HG02610 (cell line): ENCODE data around the gene NFE2L2.
"Not testable (repeated sequence)": the region's sequence is repeated elsewhere in the genome, so short reads cannot be mapped to it uniquely, and the experiment has no call there.

Experiments used
- ATAC-seq: cut with Tn5 transposase; IDR thresholded peaks from one replicate; pipeline ENCODE4 v1.9.1; 2021; ENCODE audit warnings: mild to moderate bottlenecking, moderate library complexity; ENCODE audit not compliant: unreplicated experiment

NFE2L2 gene

DNA sequence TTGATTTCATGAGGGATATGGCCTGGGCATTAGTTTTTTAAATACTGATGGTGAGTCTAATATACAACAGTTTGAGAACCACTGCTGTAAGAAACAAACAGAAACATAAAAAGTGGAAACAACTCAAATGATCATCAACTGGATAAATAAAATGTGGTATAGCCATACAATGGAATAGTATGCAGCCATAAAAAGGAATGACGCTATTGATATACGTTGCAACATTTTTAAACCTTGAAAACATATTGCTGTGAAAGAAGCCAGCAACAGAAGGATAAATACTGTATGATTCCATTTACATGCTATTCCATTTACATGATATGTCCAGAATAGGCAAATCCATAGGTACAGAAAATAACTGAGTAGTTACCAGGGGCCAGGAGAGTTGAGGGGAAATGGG lies 6.5 kb downstream of the NFE2L2 start:
- ATAC-seq: no peak

DNA sequence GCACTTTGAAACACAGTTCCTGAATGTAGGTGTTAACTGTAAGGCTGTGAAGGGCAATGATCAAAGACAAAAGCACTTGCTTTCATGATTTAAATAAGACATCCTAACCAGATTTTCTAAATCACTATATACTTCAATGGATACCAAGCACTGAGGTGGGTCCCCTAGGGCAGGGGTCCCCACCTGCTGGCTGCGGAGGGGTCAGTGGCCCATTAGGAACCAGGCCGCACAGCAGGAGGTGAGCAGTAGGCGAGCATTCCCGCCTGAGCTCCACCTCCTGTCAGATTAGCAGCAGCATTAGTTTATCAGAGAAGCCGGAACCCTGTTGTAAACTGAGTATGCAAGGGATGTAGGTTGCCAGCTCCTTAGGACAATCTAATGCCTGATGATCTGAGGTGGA lies 7.1 kb downstream of the NFE2L2 start:
- no peak for ATAC-seq

- ATAC-seq: no peak
Observed at GRCh38 chr2:177256695-177257094, 7.8 kb downstream of the NFE2L2 start.

DNA sequence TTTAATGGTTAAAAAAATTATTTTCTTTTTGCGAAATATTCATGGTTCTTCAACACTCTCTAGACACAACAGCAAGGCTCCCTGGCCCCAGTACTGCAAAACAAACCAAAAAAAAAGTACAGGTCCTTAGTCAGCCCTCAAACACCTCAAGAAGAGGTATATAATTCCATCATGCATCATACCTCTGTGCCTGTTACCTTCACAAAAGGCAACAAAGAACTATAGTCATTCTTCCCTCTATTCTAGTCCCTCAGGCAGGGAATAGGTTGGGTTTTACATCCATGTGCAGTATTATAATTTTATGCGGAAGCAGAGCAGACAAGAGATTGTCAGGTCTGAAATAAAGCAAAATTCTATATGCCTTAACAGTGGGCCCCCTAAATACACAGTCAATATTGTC lies 8.5 kb downstream of the NFE2L2 start:
- ATAC-seq: no peak

DNA sequence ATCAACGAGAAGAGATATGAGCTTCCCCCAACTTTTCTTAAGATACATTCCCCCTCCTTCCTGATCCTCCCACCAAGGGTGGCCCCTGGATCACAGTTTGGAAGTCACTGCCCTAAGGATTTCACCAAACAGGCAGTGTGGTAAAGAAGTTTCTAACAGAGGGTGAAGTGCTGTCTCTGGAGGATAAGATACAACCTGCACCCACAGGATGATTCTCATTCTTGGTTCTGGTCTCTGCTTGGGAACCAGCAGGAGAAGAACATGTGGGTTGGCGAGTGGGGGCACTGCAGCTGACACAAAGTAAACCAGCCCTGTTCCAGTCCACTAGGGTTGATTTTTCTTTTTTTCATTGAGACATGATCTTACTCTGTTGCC lies 9.3 kb downstream of the NFE2L2 start:
- no peak for ATAC-seq

DNA sequence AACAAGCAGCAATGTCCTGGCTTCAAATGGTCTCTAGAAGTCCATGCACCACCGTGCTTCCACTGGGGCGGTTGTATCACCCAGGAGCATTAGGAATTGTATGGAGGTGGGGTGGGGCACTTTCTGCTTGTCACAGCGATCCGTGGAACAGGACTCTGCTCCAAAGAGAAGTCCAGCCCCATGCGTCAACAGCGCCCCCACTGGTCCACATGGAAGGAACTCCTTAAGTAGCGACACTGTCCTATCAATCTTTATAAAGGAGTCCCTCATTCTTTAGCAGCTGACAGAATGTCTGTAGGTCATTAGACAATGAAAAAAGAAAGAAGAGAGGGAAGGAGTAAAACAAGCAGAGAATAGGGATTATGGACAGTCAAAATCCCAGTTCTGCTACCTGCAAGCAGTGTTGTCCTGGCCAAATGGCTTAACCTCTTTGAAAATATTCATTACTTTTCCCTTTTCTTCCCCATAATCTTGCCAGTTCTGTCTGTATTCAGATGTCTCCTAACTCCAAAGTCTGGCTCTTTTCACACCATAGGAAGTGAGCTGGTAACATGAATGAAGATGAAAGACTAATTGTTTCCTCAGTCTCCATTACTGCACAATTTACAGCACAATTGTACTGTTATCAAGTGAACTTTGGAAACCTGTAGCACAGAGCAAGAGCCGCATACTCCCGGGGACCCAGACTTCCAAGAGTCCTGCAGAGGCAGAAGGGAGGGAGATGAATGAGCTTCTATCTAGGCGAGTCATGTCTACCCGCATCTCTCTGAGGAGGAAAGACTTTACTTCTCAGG lies 9.9 kb downstream of the NFE2L2 start:
- no peak for ATAC-seq

DNA sequence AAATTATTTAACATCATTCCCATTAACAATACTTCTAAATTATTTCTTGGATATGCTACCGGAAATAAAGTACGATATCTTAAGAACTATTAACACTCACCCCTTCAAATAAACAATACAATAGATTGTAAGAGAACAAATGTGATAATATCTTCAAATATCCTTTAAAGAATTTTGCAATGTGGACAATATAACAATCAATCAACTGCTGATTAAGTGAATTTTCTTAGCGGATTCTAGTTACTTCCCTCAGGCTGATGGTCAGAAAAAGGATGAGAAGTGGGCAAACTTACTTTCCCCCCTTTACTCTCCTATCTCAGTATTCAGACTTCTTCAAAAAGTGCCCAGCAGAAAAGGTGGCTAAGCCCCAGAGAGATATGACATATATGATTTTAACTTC lies 10.8 kb downstream of the NFE2L2 start:
- no peak for ATAC-seq

DNA sequence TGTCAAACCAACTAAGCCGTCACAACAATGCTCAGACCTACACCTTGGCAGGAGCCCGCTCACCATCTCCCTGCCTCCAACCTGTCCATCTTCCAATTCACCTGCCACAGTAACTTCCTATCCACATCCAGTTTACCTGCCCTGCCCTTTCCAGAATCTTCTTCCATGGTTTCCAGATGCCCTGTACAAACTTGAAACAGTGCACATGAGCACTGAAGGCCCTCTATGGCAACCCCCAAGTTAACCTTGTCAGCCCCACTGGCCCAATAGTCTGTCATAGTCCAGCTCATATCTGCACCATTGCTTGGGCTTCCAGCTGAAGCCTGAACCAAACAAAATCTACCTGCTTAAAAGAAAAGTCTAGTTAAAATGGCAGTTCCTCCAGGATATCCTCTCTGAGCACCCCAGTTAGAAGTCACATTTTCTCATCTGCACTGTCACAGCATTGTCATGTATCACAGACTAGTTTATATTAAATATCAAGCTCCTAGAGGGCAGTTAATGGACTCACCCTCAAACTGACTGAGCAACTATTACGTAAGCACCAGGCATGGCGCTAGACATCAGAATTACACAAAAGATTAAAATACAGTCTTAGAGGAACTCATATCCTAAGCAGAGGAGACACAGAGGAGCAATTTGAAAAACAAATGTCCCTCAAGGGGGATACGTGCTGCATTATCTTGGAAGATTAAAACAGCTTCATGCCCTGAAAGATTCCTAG lies 11.6 kb downstream of the NFE2L2 start:
- ATAC-seq: no peak

DNA sequence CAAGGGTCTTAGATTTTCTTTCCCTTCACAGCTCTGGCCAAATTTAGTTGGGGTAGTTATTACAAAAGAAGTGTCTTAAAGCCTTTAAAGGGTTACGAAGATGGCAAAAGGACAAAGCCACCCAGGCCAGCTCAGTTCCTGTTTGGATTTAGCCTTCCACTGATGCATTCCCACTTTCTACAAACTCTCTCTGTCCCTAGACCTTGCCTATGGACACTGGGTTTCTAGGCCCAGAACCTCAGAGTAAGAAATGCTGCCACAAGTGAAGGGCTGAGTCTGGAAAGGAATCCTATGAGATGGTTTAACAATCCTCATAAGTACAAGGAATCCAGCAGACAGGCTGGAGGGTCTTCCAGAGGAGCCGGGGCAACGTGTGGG lies 13.4 kb downstream of the NFE2L2 start:
- ATAC-seq: no peak

- no peak for ATAC-seq
Observed at GRCh38 chr2:177250461-177250860, 14.1 kb downstream of the NFE2L2 start.

GRCh38 chr2:177249038-177249437 lies 15.5 kb downstream of the NFE2L2 start:
- no peak for ATAC-seq

DNA sequence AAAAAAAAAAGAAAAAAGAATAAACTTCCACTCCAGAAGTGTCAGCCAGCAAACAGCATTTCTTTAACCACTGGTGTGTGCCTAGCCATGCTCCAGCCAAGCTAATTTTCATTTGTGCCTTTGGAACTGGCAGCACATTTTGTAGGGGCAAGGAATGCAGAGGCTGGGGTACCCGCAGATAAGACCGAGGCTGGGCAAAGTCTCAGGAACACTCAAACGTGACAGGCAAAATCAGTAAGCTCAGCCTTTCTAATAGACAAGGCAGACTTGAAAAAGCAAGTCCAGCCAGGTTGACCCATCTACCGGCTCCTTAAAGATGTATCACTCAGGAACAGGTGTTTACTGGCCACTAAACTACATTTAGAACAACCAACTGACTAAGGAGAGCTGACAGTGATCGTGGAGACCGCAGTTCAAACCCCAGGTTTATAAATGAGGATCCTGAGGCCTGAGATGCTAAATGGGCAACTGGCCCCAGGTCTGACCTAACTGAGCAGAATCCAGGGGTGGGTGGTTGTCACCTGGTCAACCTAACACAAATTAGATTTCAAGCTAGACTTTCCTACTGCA lies 16.7 kb downstream of the NFE2L2 start:
- ATAC-seq: no peak

DNA sequence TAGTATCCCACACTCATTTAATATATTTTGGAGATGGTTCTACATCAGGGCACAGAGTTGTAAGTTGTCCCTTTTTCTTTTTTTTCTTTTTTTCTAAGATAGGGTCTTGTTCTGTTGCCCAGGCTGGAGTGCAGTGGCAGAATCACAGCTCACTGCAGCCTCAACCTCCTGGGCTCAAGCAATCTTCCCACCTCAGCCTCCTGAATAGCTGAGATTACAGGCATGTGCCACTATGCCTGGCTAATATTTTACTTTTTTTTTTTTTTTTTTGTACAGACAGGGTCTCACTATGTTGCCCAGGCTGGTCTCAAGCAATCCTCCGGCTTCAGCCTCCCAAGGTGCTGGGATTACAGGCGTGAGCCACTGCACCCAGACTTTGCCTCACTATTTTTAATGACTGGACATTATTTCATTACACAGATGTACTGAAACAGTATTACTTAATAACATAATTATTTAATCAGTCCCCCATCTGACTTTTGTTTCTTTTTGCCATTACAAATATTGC lies 17.9 kb downstream of the NFE2L2 start:
- ATAC-seq: not testable (repeated sequence)

DNA sequence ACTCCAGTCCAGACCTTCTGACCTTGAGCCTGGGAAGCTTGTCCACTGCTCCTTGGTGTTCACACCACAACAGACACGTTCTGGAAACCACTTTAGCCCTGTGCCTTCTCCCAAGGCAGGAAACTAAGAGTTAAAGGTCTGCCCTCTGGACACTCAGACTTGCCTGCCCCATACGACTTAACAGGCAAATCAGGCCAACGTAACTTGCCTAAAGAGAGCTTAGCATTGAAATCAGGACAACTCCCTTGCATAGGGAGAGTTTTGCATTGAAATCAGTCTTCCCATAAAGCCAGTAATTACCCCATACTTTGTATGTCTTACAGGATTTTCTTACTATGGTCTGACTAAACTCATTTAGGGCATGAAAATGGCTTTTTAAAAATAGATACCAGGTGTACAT lies 18.5 kb downstream of the NFE2L2 start:
- no peak for ATAC-seq

GRCh38 chr2:177245010-177245422 lies 19.5 kb downstream of the NFE2L2 start:
- no peak for ATAC-seq

DNA sequence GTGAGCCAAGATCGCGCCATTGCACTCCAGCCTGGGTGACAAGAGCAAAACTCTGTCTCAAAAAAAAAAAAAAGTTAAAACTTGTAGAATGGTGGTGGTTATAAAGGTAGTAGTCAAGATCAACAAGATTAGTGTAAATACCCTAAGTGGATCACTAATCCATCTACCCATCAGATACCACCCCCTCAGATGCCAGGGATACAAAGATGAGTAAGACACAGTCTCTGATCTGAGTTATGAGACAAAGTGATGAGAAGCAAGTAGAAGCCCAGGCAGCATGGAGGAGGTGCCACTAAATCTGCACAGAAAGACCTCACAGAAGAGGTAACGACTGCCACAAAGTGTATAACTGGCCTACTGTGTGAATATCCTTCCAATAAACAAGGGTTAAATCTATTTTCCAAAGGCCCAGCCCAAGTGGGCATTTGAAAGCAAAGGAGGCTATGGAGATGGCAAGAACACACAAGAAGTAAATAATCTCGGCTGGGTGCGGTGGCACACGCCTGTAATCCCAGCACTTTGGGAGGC lies 20.2 kb downstream of the NFE2L2 start:
- ATAC-seq: no peak

DNA sequence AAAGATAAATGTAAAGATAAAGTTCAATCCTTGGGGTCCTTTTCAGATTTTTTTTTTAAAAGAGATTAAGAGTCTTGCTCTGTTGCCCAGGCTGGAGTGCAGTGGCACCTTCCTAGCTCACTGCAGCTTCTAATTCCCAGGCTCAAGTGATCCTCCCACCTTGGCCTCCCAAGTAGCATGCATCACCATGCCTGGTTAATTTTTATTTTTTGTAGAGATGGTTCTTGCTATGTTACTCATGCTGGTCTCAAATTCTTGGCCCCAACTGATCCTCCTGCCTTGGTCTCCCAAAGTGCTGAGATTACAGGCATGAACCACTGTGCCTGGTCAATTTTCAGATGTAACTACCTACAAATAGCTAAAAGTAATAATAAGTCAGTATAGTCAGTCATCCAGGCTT lies 21.1 kb downstream of the NFE2L2 start:
- no peak for ATAC-seq

DNA sequence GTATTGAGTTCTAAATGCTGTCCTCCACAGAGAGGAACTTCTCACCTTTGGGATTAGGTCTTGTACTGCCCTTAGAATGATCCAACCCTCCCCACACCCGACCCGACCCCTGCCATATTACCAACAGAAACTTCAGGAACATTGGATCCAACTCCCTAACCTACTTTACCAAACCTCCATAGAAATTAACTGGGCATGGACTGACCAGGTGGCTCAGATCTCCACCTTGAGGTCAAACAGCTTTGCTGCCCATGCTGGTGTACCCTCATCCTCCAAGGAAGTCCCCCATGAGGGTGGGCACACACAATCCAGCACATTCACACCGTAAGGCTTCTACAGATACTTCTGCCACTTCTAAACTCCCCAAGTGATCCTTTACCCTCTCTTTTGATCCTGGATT lies 21.5 kb downstream of the NFE2L2 start:
- ATAC-seq: no peak

DNA sequence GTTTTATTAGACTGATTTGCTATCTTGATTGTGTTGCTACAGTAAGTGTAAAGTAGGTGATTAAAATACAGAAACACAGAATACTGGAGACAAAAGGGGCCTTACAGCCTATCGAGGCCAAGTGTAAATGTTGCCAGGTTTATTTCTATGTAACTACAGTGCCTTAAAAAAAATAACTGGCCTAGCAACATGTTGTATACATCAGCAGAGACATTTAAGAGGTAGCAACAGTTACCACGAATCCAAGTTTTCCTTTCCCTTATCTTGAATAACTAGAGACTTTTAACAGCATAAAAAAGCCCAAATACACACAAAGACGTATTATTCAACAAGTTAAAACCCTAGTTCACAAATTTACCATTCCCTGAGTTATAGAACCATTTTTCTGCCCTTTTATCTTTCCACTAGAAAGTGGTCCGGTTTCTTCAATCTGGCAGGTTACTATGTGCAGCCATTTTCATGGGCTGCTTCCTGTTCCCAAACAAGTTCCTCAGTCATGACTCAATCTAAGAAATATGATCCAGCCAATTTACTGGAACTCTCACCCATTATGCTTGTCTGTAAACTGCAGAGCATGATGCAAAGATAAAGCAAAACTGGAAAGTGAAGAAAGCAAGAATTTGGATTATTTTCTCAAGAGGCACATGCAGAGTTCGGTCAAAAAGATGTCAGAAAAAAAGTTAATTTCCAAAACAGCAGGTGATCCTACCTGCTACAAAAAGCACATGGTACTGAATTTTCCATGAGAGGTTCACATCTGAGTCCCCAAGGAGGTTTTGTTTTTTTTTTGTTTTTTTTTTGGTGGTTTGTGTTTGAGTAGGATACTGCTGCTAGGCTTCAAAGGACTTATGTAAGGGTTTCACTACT lies 22.2 kb downstream of the NFE2L2 start:
- ATAC-seq: no peak

- no peak for ATAC-seq
Observed at GRCh38 chr2:177241711-177242120, 22.8 kb downstream of the NFE2L2 start.
